Astrocyte (in vitro differentiated cells and primary cell): ENCODE measurements around the gene FGFR3. TPM values are rescaled to one million over a fixed set of nuclear protein-coding genes. Genes with fewer than 3 reads are reported as not detected.

ENCODE experiments used
- DNase-seq: peaks from one replicate; pipeline ENCODE4 v3.0.0-alpha.2; 2010; ENCODE audit warnings: low read depth
- FAIRE-seq: peaks from 2 replicates; lab custom pipeline; 2011; peaks lifted over from hg19 to GRCh38; lab: Jason Lieb, UNC
- H2AFZ ChIP-seq: 2 replicates; pipeline ENCODE4 v1.6.0; 2012; ENCODE audit warnings: low read depth, low read length, inconsistent platforms
- H3K27ac ChIP-seq: 2 replicates; pipeline ENCODE4 v1.5.1; 2011; ENCODE audit warnings: low read depth, low read length, inconsistent platforms
- H3K27me3 ChIP-seq: 2 replicates; pipeline ENCODE4 v1.6.0; 2011; ENCODE audit warnings: low read length, inconsistent platforms; ENCODE audit not compliant: insufficient read depth
- H3K36me3 ChIP-seq: 2 replicates; pipeline ENCODE4 v1.5.1; 2011; ENCODE audit warnings: low read length, inconsistent platforms; ENCODE audit not compliant: insufficient read depth
- H3K4me1 ChIP-seq: 2 replicates; pipeline ENCODE4 v1.5.1; 2011; ENCODE audit warnings: low read length, inconsistent platforms; ENCODE audit not compliant: insufficient read depth
- H3K4me2 ChIP-seq: 2 replicates; pipeline ENCODE4 v1.6.0; 2012; ENCODE audit warnings: low read length, inconsistent platforms
- H3K4me3 ChIP-seq: 2 replicates; pipeline ENCODE4 v1.5.1; 2011; ENCODE audit warnings: low read depth, mild to moderate bottlenecking, low read length, inconsistent platforms; ENCODE audit not compliant: insufficient read depth
- H3K79me2 ChIP-seq: 2 replicates; pipeline ENCODE4 v1.6.0; 2012; ENCODE audit warnings: mild to moderate bottlenecking, low read length, inconsistent platforms; ENCODE audit not compliant: insufficient read depth
- H3K9ac ChIP-seq: 2 replicates; pipeline ENCODE4 v1.6.0; 2012; ENCODE audit warnings: mild to moderate bottlenecking, low read length, inconsistent platforms
- H3K9me3 ChIP-seq: 2 replicates; pipeline ENCODE4 v1.5.1; 2012; ENCODE audit warnings: low read depth, mild to moderate bottlenecking, low read length, inconsistent platforms; ENCODE audit not compliant: insufficient read depth
- H4K20me1 ChIP-seq: 2 replicates; pipeline ENCODE4 v1.6.0; 2012; ENCODE audit warnings: low read length, inconsistent platforms; ENCODE audit not compliant: insufficient read depth
- H3K27ac Mint-ChIP-seq: one replicate; pipeline ENCODE4 v1.8.0; 2021; ENCODE audit warnings: mild to moderate bottlenecking, mixed read lengths; ENCODE audit not compliant: unreplicated experiment
- H3K27me3 Mint-ChIP-seq: one replicate; pipeline ENCODE4 v1.8.0; 2021; ENCODE audit warnings: low read depth, mixed read lengths; ENCODE audit not compliant: unreplicated experiment
- H3K36me3 Mint-ChIP-seq: one replicate; pipeline ENCODE4 v1.8.0; 2021; ENCODE audit warnings: low read depth, mixed read lengths; ENCODE audit not compliant: unreplicated experiment
- H3K4me1 Mint-ChIP-seq: one replicate; pipeline ENCODE4 v1.8.0; 2021; ENCODE audit warnings: low read depth, mixed read lengths; ENCODE audit not compliant: unreplicated experiment
- H3K4me3 Mint-ChIP-seq: one replicate; pipeline ENCODE4 v1.8.0; 2021; ENCODE audit warnings: mild to moderate bottlenecking, moderate library complexity, mixed read lengths; ENCODE audit not compliant: unreplicated experiment
- H3K9me3 Mint-ChIP-seq: one replicate; pipeline ENCODE4 v1.8.0; 2021; ENCODE audit warnings: mild to moderate bottlenecking, mixed read lengths; ENCODE audit not compliant: unreplicated experiment
- CTCF ChIP-seq: IDR thresholded peaks from 2 replicates; pipeline ENCODE4 v1.5.1; 2011; ENCODE audit warnings: low read depth, mild to moderate bottlenecking, inconsistent platforms, low read length, moderate library complexity; ENCODE audit not compliant: insufficient read depth
- EZH2 ChIP-seq: IDR thresholded peaks from 2 replicates; pipeline ENCODE4 v1.6.1; 2012; ENCODE audit warnings: mild to moderate bottlenecking, low read length, inconsistent platforms; ENCODE audit not compliant: insufficient read depth
- total RNA-seq: library from RNA; stranded (reverse); gene quantifications from 2 replicates; pipeline ENCODE4 v1.2.1, GENCODE V29; 2021

The FGFR3 gene
- total RNA-seq, 1 donor from 2014 or later = 3.9 TPM

GRCh38 chr4:1780435-1780834 is 12.7 kb upstream of the FGFR3 start:
- Histone ChIP-seq H3K9ac (no peak overlapping the region), H3K79me2 (no peaks in the 10 kb centered on the region), H3K4me3 (no peak overlapping the region), H3K9me3 (no peaks in the 10 kb centered on the region), H2AFZ (no peak overlapping the region), H3K27me3 (no peaks in the 10 kb centered on the region), H4K20me1 (no peaks in the 10 kb centered on the region), H3K27ac (no peak overlapping the region), H3K4me1 (no peaks in the 10 kb centered on the region), H3K4me2 (no peak overlapping the region), H3K36me3 (no peaks in the 10 kb centered on the region)
- FAIRE-seq (no peak), DNase-seq (no peak)
- Mint-ChIP-seq H3K4me1 (no peaks in the 10 kb centered on the region), H3K4me3 (no peak overlapping the region), H3K27me3 (peaks cover 5% of the 10 kb centered on the region), H3K36me3 (no peaks in the 10 kb centered on the region), H3K27ac (no peak overlapping the region), H3K9me3 (no peaks in the 10 kb centered on the region)
- TF ChIP-seq CTCF (no peak), EZH2 (no peak)

- DNase-seq (no peak), FAIRE-seq (no peak)
- no peaks in the 10 kb centered on the region for H3K36me3 ChIP-seq
- no peak overlapping the region for H3K4me2 ChIP-seq
- H2AFZ ChIP-seq = no peak overlapping the region
- H3K4me1 ChIP-seq = no peaks in the 10 kb centered on the region
- Mint-ChIP-seq H3K27me3 (peaks cover 5% of the 10 kb centered on the region), H3K9me3 (no peaks in the 10 kb centered on the region), H3K36me3 (no peaks in the 10 kb centered on the region), H3K27ac (no peak overlapping the region), H3K4me3 (no peak overlapping the region), H3K4me1 (no peaks in the 10 kb centered on the region)
- H3K9me3 ChIP-seq = no peaks in the 10 kb centered on the region
- H3K27me3 ChIP-seq = no peaks in the 10 kb centered on the region
- no peaks in the 10 kb centered on the region for H4K20me1 ChIP-seq
- no peak overlapping the region for H3K9ac ChIP-seq
- no peaks in the 10 kb centered on the region for H3K79me2 ChIP-seq
- TF ChIP-seq CTCF (no peak), EZH2 (no peak)
- H3K4me3 ChIP-seq = no peak overlapping the region
- no peak overlapping the region for H3K27ac ChIP-seq
Measured at GRCh38 chr4:1783015-1783414, 10.1 kb upstream of the FGFR3 start.

GRCh38 chr4:1783970-1784369 is 9.1 kb upstream of the FGFR3 start:
- Mint-ChIP-seq H3K27ac (no peak overlapping the region), H3K4me3 (no peak overlapping the region), H3K36me3 (no peaks in the 10 kb centered on the region), H3K9me3 (no peaks in the 10 kb centered on the region), H3K27me3 (peaks cover 5% of the 10 kb centered on the region), H3K4me1 (no peaks in the 10 kb centered on the region)
- Histone ChIP-seq H3K79me2 (no peaks in the 10 kb centered on the region), H3K4me2 (no peak overlapping the region), H4K20me1 (no peaks in the 10 kb centered on the region), H3K4me3 (no peak overlapping the region), H3K27me3 (no peaks in the 10 kb centered on the region), H2AFZ (no peak overlapping the region), H3K9ac (no peak overlapping the region), H3K36me3 (no peaks in the 10 kb centered on the region), H3K4me1 (no peaks in the 10 kb centered on the region), H3K9me3 (no peaks in the 10 kb centered on the region), H3K27ac (no peak overlapping the region)
- DNase-seq = no peak
- TF ChIP-seq CTCF (no peak), EZH2 (no peak)
- no peak for FAIRE-seq
